NOMO-1 (cell line): ENCODE results near the gene LMF2.

Source experiments
- DNase-seq, 2 experiments: peaks; one replicate each; lab custom pipeline; 2025; ENCODE audit not compliant: unreplicated experiment in 2 of 2; lab: John Stamatoyannopoulos, UW

The LMF2 gene

DNA sequence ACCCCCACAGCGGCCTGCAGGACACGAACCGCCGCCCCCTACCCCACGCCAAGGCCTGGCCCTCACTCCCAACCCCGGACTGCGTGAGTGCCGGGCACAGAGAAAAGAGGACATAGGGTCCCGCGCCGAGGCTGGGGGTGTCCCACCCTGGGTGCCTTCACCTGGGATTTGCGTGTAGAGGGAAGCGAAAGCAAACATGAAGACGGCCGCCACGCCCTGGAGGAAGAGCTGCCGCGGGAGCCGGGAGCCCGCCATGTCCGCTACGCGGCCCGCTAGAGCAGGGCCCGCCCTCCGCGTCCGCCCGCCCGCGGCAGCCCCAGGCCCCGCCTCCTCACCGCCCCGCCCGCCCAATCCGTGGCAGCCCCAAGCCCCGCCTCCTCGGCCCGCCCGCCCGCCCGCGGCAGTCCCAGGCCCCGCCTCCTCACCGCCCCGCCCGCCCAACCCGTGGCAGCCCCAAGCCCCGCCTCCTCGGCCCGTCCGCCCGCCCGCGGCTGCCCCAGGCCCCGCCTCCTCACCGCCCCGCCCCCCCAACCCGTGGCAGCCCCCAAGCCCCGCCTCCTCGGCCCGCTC, at the start of gene LMF2:
LMF2 (minus strand) TSS at position 282 of the 570 bp plus-strand sequence; CDS start at position 255, 27 bp downstream.
- DNase-seq: peak; percentile 81 to 95

- no peak for DNase-seq
Measured at GRCh38 chr22:50556703-50557102, 49.2 kb upstream of the LMF2 start.

- no peak for DNase-seq
Measured at GRCh38 chr22:50553310-50553709, 45.8 kb upstream of the LMF2 start.

DNA sequence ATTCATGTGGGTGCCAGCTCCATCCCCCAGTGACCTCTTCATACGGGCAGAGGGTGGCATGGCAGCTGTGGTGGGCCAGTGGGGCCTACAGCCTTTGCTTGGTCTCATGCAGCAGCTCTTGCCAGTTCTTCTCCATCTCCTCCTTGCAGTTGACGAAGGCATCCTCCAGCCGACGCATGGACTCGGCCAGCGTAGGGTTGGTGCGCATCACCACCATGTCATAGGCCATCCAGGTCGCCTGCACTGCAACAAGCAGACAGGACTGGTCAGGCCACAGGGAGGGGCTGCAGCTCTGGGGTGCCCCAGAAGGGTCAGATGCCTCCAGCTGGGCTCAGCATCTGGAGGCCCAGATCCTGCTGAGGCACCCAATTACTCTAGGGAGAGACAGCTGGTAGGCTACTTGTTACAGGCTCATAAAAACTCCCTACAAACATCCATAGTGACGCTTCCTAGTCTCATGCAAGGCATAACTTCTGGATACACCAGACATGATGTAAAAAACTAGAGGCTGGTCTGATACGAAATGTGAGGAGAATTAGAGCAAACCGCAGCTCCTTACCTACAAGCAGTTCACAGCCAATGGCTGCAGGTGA, 43.8 kb upstream of the LMF2 start:
- no peak for DNase-seq

GRCh38 chr22:50550395-50550794, 42.9 kb upstream of the LMF2 start:
- no peak for DNase-seq

GRCh38 chr22:50548921-50549790, 41.7 kb upstream of the LMF2 start:
- no peak for DNase-seq

DNA sequence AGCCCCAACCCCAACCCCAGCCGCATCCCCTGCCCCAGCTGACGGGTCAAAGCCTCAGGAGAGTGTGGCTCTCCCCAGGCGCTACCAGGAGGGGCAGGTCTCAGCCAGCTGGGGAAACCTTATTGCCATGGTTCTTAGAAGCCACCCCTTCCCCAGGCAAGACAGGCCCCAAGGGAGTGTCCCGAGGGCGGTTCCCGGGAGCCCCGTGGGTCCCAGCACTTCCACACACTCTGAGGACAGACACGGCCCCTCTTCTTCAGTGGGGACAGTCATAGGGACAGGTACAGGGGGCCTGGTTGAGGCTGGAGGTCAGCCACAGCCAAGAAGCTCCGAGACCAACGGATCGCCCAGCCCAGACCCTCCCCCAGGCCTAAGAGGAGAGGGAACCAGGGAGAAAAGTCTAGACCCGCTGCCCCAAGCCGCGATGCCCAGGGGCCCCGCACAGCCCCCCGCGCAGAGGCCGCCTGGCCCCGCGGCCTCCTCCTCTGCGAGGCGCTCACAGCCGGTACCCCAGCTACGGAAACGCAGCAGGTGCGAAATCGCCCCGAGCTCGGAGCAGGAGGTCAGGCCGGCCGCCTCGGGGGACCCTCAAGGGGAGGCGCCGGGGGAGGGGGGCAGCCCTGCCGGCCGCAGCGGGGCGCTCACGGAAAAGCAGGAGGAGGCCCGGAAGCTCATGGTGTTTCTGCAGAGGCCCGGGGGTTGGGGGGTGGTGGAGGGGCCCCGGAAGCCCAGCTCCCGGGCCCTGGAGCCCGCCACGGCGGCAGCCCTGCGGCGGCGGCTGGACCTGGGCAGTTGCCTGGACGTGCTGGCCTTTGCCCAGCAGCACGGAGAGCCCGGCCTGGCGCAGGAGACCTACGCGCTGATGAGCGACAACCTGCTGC, 40.8 kb upstream of the LMF2 start:
- DNase-seq: no peak

GRCh38 chr22:50547263-50547985, 39.9 kb upstream of the LMF2 start:
- DNase-seq: no peak

GRCh38 chr22:50546326-50547262, 39.1 kb upstream of the LMF2 start:
- DNase-seq: no peak

GRCh38 chr22:50545522-50546325, 38.2 kb upstream of the LMF2 start, which contains the start of gene KLHDC7B:
KLHDC7B (plus strand) TSS chr22:50545899; CDS start chr22:50546244, 345 bp downstream.
- DNase-seq: no peak

DNA sequence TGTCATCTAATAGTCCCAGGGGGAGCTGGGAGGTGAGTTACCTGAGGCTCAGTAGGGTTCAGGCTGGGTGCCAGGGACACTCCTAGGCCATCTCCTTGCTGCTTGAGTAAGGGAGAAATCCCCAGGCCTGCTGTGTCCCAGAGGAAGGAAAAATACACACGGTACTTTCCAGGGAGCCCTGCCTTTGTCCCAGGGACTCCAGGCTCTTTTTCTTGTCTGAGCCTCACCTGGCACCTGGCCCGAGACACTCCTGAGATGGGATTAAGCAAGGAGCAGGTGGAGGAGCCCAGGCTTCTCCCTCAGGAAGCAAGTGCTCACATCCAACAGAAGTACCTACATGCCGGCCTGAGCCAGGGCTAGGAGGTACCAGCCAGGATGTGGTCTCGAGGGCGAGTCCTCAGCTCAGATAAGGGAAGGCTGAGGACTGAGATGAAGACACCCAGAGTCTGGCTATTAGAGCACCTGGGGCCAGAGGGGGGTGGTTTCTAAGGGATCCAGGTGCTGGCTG, 37.3 kb upstream of the LMF2 start:
- no peak for DNase-seq

DNA sequence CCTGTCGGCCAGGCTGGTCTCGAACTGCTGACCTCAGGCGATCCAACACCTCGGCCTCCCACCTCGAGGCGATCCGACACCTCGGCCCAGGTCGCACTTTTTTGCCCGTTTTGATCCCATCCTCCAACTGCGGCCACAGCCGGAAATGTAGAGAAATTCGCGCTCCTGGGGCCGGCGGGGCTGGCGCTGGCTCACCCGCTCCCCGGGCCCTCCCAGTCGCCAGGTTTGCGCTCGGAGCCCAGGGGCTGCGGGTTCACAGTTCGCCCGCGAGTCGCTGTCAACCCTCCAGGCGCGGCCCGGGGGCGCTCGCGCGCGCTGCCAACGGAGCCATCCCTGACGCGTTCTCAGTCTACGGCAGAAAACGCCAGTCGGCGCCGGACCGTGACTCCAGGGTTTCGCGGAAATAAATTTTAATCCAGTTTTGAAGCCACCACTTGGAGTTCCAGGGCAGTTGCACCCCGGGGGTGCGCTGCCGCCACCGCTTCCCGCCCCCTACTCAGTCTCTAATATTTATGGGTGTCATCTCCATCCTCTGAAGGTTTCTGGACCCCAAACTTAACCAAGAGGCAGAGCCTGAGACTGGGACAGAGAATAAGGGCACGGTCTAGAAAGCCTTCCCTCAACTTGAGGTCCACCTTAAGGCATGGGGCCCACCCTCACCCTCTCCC, 36.7 kb upstream of the LMF2 start:
- DNase-seq: peak; percentile 79 to 81

DNA sequence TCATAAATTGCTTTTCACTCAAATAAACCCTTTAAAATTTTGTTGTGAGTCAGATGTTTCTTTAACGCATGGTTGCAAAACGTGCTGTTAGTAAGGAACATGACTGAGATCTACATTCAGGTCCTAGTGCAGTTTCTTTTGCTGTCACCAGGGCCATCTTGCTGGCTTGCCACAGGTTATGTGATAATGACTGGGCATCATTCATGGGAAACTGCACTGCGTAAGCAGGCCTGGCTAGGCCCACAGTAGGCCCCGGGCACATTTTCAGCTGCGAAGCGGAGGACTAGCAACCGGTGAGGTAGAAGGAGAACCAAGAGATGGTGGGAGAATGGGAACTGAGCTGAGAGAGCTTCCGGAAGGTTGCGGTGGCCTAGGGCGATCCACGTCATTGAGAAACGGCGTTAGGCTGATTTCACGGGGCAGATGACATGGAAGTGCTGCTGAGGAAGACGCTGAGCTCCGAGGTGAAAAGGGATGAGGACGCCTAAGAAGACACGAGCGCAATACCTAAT, 35.0 kb upstream of the LMF2 start:
- peak; percentile 75 to 94 for DNase-seq

DNA sequence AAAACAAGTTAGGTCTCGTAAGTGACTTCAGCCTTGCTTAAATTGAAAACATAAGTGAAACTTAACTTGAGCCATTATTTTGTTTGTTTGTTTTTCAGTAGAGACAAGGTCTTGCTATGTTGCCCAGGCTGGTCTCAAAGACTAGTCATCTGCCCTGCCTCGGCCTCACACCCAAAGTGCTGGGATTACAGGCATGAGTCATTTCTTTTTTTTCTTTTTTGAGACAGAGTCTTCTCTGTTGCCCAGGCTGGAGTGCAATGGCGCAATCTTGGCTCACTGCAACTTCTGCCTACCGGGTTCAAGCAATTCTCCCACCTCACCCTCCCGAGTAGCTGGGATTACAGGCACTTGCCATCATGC, 34.1 kb upstream of the LMF2 start:
- peak; percentile 68 to 78 for DNase-seq

DNA sequence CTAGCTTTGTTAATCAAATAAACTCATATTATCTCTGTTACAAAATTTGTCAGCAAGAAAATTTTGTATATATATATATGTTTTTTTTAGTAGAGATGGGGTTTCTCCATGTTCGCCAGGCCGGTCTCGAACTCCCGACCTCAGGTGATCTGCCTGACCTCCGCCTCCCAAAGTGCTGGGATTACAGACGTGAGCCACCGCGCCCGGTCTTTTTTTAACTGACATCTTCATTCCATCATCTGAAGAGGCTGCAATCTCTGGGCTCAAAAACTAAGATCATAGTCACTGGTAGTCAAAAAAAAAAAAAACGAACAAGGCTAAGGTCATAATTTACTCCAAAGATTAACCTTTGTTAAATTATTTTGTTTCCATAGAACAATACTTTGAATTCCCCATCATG, 32.9 kb upstream of the LMF2 start:
- DNase-seq: no peak

DNA sequence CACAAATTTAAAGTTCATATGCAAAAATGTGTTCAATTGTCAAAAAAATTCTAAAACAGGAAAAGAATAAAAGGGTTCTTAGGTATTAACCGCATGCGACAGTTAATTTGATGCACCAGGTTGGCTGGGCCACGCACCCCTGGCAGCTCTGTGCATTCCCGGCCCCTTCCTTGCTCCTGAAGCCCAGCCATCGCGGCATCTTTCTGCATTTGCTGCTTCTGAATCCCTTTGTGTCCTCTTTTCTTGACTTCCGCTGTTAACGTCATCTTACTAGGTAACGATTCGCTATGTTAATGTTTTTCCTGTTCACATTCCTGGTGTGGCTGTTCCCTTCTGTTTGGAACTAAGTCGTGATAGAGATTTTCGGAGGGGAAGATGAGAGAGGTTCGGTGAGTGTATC, 30.3 kb upstream of the LMF2 start:
- DNase-seq: peak in 1 of 2 experiments; percentile 40

DNA sequence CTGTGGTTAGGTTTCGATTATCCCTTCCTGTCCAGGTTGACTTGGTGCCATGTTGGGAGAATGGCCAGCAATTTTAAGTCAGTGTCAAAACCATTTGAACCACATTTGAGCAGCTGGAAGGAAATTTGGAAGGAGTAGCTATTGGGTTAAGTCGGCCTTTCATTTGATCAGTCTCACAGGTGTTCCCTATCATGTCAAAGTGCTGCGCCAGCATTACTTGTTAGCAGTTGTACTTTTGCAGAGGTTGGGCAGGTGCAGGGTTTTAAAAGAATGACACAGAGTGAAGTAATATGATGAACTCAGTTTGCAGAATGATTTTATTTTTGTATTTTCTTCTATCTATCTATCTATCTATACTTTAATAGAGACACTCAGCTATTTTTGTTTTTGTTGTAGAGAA, 28.7 kb upstream of the LMF2 start:
- DNase-seq: no peak
